Endothelial cell of umbilical vein (primary cell): Measurements from ENCODE around the gene PROZ. TPM values are rescaled to one million over a fixed set of nuclear protein-coding genes. Genes with fewer than 3 reads are reported as not detected.

ENCODE experiments used
- BruUV-seq: library from RNA; stranded (reverse); fragments of 400-500 nt; replicated peaks from 2 replicates; lab custom pipeline; 2021; lab: Mats Ljungman, UMichigan
- CTCF ChIA-PET: fragments of 300-600, 350-600 bp; sonication (Branson Sonifier 250); formaldehyde crosslinking; loops from one replicate; lab custom pipeline; 2021; ENCODE audit warnings: antibody characterized with exemption, inconsistent platforms; lab: Charles Lee
- POLR2A ChIA-PET: fragments of 300-600, 350-600 bp; sonication (Branson Sonifier 250); formaldehyde crosslinking; loops from one replicate; lab custom pipeline; 2021; ENCODE audit warnings: antibody characterized with exemption, inconsistent platforms; lab: Charles Lee
- DNase-seq: peaks from one replicate; pipeline ENCODE4 v3.0.0-alpha.2; 2011; ENCODE audit warnings: low read depth, low spot score
- FAIRE-seq: peaks from 2 replicates; lab custom pipeline; 2011; peaks lifted over from hg19 to GRCh38; lab: Jason Lieb, UNC
- H2AFZ ChIP-seq: 2 replicates; pipeline ENCODE4 v1.6.0; 2012; ENCODE audit warnings: low read depth, low read length, control low read depth, inconsistent platforms
- H3K27ac ChIP-seq: 2 replicates; pipeline ENCODE4 v1.5.1; 2011; ENCODE audit warnings: low read depth, mild to moderate bottlenecking, control low read depth, low read length, moderate library complexity; ENCODE audit not compliant: insufficient read depth
- H3K27me3 ChIP-seq, 2 experiments: 2 replicates each; pipeline versions ENCODE4 v1.6.0 to v1.6.1; 2011; ENCODE audit warnings: low read length in 2 of 2, mixed read lengths in 1 of 2; ENCODE audit not compliant: control insufficient read depth in 2 of 2, insufficient read depth in 2 of 2
- H3K36me3 ChIP-seq, 2 experiments: 2 replicates in 1 of 2; 3 replicates in 1 of 2; pipeline ENCODE4 v1.5.1; 2011; ENCODE audit warnings: low read length in 2 of 2, mild to moderate bottlenecking in 1 of 2, moderate library complexity in 1 of 2; ENCODE audit not compliant: control insufficient read depth in 2 of 2, insufficient read depth in 2 of 2; ENCODE audit errors: extremely low read depth in 1 of 2
- H3K4me1 ChIP-seq: 3 replicates; pipeline ENCODE4 v1.5.1; 2011; ENCODE audit warnings: mild to moderate bottlenecking, low read length; ENCODE audit not compliant: control insufficient read depth, insufficient read depth; ENCODE audit errors: extremely low read depth
- H3K4me2 ChIP-seq: 2 replicates; pipeline ENCODE4 v1.6.1; 2011; ENCODE audit warnings: low read length, control low read depth, mixed read lengths; ENCODE audit not compliant: insufficient read depth
- H3K4me3 ChIP-seq, 3 experiments: fragments of 200-600 bp in 1 of 3; sonication (generic), shearing (Covaris generic) in 1 of 3; replicated peaks in 1 of 3; 2 replicates each; pipeline ENCODE4 v1.5.1; 2011 to 2016; ENCODE audit warnings: control low read depth in 3 of 3, low read length in 3 of 3, mild to moderate bottlenecking in 2 of 3, inconsistent platforms in 1 of 3, low read depth in 1 of 3, moderate library complexity in 1 of 3; ENCODE audit not compliant: insufficient read depth in 1 of 3
- H3K79me2 ChIP-seq: 2 replicates; pipeline ENCODE4 v1.6.0; 2012; ENCODE audit warnings: low read length, inconsistent platforms; ENCODE audit not compliant: control insufficient read depth, insufficient read depth
- H3K9ac ChIP-seq: replicated peaks from 2 replicates; pipeline ENCODE3; 2011; ENCODE audit warnings: low read length, control low read depth; ENCODE audit not compliant: insufficient read depth; ENCODE audit errors: extremely low read depth
- H3K9me1 ChIP-seq: replicated peaks from 3 replicates; pipeline ENCODE4 v1.6.0; 2011; ENCODE audit warnings: mild to moderate bottlenecking, low read length; ENCODE audit not compliant: control insufficient read depth, insufficient read depth; ENCODE audit errors: extremely low read depth
- H3K9me3 ChIP-seq: replicated peaks from 2 replicates; pipeline ENCODE4 v1.5.1; 2012; ENCODE audit warnings: low read length, inconsistent platforms; ENCODE audit not compliant: control insufficient read depth, insufficient read depth
- H4K20me1 ChIP-seq: replicated peaks from 2 replicates; pipeline ENCODE3; 2011; ENCODE audit warnings: mild to moderate bottlenecking, low read length; ENCODE audit not compliant: control insufficient read depth, insufficient read depth; ENCODE audit errors: extremely low read depth
- EZH2 ChIP-seq: IDR thresholded peaks from 2 replicates; pipeline ENCODE4 v1.6.1; 2012; ENCODE audit warnings: borderline replicate concordance, low read depth, mild to moderate bottlenecking, moderate library complexity, low read length, inconsistent platforms; ENCODE audit not compliant: severe bottlenecking
- FOS ChIP-seq: IDR thresholded peaks from 2 replicates; pipeline ENCODE4 v1.6.1; 2011; ENCODE audit warnings: mild to moderate bottlenecking, low read length, moderate library complexity, borderline replicate concordance; ENCODE audit not compliant: insufficient read depth
- GATA2 ChIP-seq: IDR thresholded peaks from 2 replicates; pipeline ENCODE4 v1.7.0; 2011; ENCODE audit warnings: low read depth, mild to moderate bottlenecking, moderate library complexity, mixed read lengths, low read length; ENCODE audit not compliant: insufficient read length, insufficient read depth
- JUN ChIP-seq: IDR thresholded peaks from 2 replicates; pipeline ENCODE4 v1.6.1; 2011; ENCODE audit warnings: borderline replicate concordance, low read depth; ENCODE audit not compliant: insufficient read length, insufficient read depth
- MAX ChIP-seq: IDR thresholded peaks from 2 replicates; pipeline ENCODE4 v1.6.1; 2011; ENCODE audit not compliant: insufficient read depth, insufficient read length
- MYC ChIP-seq: IDR thresholded peaks from one replicate; pipeline ENCODE4 v1.6.1; 2011; ENCODE audit warnings: mild to moderate bottlenecking, low read depth, low read length
- POLR2A ChIP-seq: IDR thresholded peaks from 2 replicates; pipeline ENCODE4 v1.6.1; 2012; ENCODE audit warnings: low read depth, mild to moderate bottlenecking, control low read depth, low read length
- POLR2AphosphoS5 ChIP-seq: IDR thresholded peaks from 2 replicates; pipeline ENCODE4 v1.6.1; 2012; ENCODE audit warnings: low read depth, mild to moderate bottlenecking, control low read depth, low read length, moderate library complexity; ENCODE audit not compliant: insufficient read depth
- dilution Hi-C: fragments of 300-500 bp; cut with MboI; formaldehyde crosslinking; loops from one replicate; pipeline ENCODE4 v1.15.0; 2019; ENCODE audit warnings: low sequenced_read_pairs; ENCODE audit not compliant: extremely low pct_ligation_motif_present
- intact Hi-C: fragments of 100-400 bp; cut with micrococcal nuclease; formaldehyde crosslinking; loops from one replicate; pipeline ENCODE4 v1.10.0; 2022
- polyA plus RNA-seq, 4 experiments: library from polyadenylated mRNA; depleted of rRNA in 3 of 4; stranded (reverse) in 3 of 4; unstranded in 1 of 4; fragments of >200 nt; gene quantifications; 2 replicates each; pipeline versions ENCODE4 v1.2.1 to v1.2.3, GENCODE V29; 2011 to 2012; ENCODE audit warnings: missing spikeins in 1 of 4
- total RNA-seq: library from RNA; stranded (reverse); gene quantifications from 2 replicates; pipeline ENCODE4 v1.2.3, GENCODE V29; 2021
- TF ChIP-seq, protein P1 (sequence below), 2 donors: IDR thresholded peaks; 1 replicate in 1 of 2; 2 replicates in 1 of 2; pipeline ENCODE4 v1.5.1; 2011; ENCODE audit warnings: low read length in 2 of 2, mild to moderate bottlenecking in 2 of 2, moderate library complexity in 2 of 2, control low read depth in 1 of 2, inconsistent platforms in 1 of 2, low read depth in 1 of 2; ENCODE audit not compliant: insufficient read depth in 1 of 2; ENCODE audit errors: extremely low read depth in 1 of 2

The PROZ gene
- total and polyA plus RNA-seq, 2 donors (not counting 3 experiments of a cell fraction or from before 2014, with no cell fraction given): not detected

- no peak overlapping the region for H2AFZ ChIP-seq
- intact Hi-C loops (no loop called here), dilution Hi-C loops (no loop called here)
- no peaks in the 10 kb centered on the region for H3K79me2 ChIP-seq
- H3K27ac ChIP-seq: no peak overlapping the region
- DNase-seq (no peak), FAIRE-seq (no peak)
- H3K9ac ChIP-seq: no peak overlapping the region
- H3K27me3 ChIP-seq: peaks cover 0 to 2% of the 10 kb centered on the region in 2 experiments
- no peaks in the 10 kb centered on the region for H3K9me3 ChIP-seq
- H3K4me1 ChIP-seq: peaks cover 24% of the 10 kb centered on the region
- POLR2A ChIA-PET: no interaction called here
- no peaks in the 10 kb centered on the region for H4K20me1 ChIP-seq
- H3K4me2 ChIP-seq: no peak overlapping the region
- H3K4me3 ChIP-seq: no peak overlapping the region
- H3K36me3 ChIP-seq: no peaks in the 10 kb centered on the region
- no TSS peak for BruUV-seq
- no peaks in the 10 kb centered on the region for H3K9me1 ChIP-seq
- no peak for TF ChIP-seq FOS
- no peak for TF ChIP-seq POLR2A
- TF ChIP-seq POLR2AphosphoS5: no peak
- no peak for TF ChIP-seq MAX
- no peak for TF ChIP-seq EZH2
- TF ChIP-seq, protein P1, sequence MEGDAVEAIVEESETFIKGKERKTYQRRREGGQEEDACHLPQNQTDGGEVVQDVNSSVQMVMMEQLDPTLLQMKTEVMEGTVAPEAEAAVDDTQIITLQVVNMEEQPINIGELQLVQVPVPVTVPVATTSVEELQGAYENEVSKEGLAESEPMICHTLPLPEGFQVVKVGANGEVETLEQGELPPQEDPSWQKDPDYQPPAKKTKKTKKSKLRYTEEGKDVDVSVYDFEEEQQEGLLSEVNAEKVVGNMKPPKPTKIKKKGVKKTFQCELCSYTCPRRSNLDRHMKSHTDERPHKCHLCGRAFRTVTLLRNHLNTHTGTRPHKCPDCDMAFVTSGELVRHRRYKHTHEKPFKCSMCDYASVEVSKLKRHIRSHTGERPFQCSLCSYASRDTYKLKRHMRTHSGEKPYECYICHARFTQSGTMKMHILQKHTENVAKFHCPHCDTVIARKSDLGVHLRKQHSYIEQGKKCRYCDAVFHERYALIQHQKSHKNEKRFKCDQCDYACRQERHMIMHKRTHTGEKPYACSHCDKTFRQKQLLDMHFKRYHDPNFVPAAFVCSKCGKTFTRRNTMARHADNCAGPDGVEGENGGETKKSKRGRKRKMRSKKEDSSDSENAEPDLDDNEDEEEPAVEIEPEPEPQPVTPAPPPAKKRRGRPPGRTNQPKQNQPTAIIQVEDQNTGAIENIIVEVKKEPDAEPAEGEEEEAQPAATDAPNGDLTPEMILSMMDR (IDR thresholded peaks at IDR 0.05; ENCODE audit: extremely low read depth in 1 of 2, insufficient read depth in 1 of 2, low read depth in 1 of 2, low read length in 2 of 2): no peak
- TF ChIP-seq GATA2: no peak
- TF ChIP-seq MYC: no peak
- TF ChIP-seq JUN: no peak
- CTCF ChIA-PET: no interaction called here
Observed at GRCh38 chr13:113167575-113167974, 9.1 kb downstream of the PROZ start.
